Bronchial epithelial cell (primary cell): ENCODE results near the gene SHC3. TPM values are rescaled to one million over a fixed set of nuclear protein-coding genes. Genes with fewer than 3 reads are reported as not detected.

ENCODE experiments used
- DNase-seq: peaks from one replicate; pipeline ENCODE4 v3.0.0-alpha.2; 2010; ENCODE audit warnings: low read depth
- FAIRE-seq: peaks from 2 replicates; lab custom pipeline; 2011; peaks lifted over from hg19 to GRCh38; lab: Jason Lieb, UNC
- H3K27me3 ChIP-seq: 2 replicates; pipeline ENCODE4 v1.5.1; 2011; ENCODE audit warnings: low read length; ENCODE audit not compliant: control insufficient read depth, insufficient read depth
- H3K36me3 ChIP-seq: 2 replicates; pipeline ENCODE4 v1.5.1; 2011; ENCODE audit warnings: low read length; ENCODE audit not compliant: control insufficient read depth, insufficient read depth
- H3K4me3 ChIP-seq: 2 replicates; pipeline ENCODE4 v1.5.1; 2011; ENCODE audit warnings: mild to moderate bottlenecking, low read depth, low read length, control low read depth
- total RNA-seq: library from RNA; depleted of rRNA; stranded (reverse); fragments of >200 nt; gene quantifications from 2 replicates; pipeline ENCODE4 v1.2.1, GENCODE V29; 2014
- TF ChIP-seq, protein P1 (sequence below): IDR thresholded peaks from 2 replicates; pipeline ENCODE4 v1.5.1; 2011; ENCODE audit warnings: mild to moderate bottlenecking, moderate library complexity, low read length, control low read depth, inconsistent platforms; ENCODE audit not compliant: insufficient read depth, severe bottlenecking

The SHC3 gene
- total RNA-seq, 1 donor from 2014 or later = 0.26 TPM

- FAIRE-seq (no peak), DNase-seq (no peak)
- no peak overlapping the region for H3K4me3 ChIP-seq
- no peaks in the 10 kb centered on the region for H3K36me3 ChIP-seq
- no peaks in the 10 kb centered on the region for H3K27me3 ChIP-seq
- TF ChIP-seq, protein P1, sequence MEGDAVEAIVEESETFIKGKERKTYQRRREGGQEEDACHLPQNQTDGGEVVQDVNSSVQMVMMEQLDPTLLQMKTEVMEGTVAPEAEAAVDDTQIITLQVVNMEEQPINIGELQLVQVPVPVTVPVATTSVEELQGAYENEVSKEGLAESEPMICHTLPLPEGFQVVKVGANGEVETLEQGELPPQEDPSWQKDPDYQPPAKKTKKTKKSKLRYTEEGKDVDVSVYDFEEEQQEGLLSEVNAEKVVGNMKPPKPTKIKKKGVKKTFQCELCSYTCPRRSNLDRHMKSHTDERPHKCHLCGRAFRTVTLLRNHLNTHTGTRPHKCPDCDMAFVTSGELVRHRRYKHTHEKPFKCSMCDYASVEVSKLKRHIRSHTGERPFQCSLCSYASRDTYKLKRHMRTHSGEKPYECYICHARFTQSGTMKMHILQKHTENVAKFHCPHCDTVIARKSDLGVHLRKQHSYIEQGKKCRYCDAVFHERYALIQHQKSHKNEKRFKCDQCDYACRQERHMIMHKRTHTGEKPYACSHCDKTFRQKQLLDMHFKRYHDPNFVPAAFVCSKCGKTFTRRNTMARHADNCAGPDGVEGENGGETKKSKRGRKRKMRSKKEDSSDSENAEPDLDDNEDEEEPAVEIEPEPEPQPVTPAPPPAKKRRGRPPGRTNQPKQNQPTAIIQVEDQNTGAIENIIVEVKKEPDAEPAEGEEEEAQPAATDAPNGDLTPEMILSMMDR = no peak
These were observed 130.0 kb downstream of the SHC3 start for GRCh38 chr9:89048616-89049015.

GRCh38 chr9:89047667-89048066 is 131.0 kb downstream of the SHC3 start:
- Histone ChIP-seq H3K36me3 (no peaks in the 10 kb centered on the region), H3K4me3 (no peak overlapping the region), H3K27me3 (no peaks in the 10 kb centered on the region)
- FAIRE-seq (no peak), DNase-seq (no peak)
- TF ChIP-seq, protein P1 = no peak

- no peak for DNase-seq
- TF ChIP-seq, protein P1 = no peak
- Histone ChIP-seq H3K27me3 (no peaks in the 10 kb centered on the region), H3K36me3 (no peaks in the 10 kb centered on the region), H3K4me3 (no peak overlapping the region)
- FAIRE-seq = no peak
These were observed 131.8 kb downstream of the SHC3 start for GRCh38 chr9:89046832-89047231.

GRCh38 chr9:89044881-89045280 is 133.7 kb downstream of the SHC3 start:
- H3K4me3 ChIP-seq = no peak overlapping the region
- FAIRE-seq = no peak
- no peak for DNase-seq
- TF ChIP-seq, protein P1 = no peak
- no peaks in the 10 kb centered on the region for H3K27me3 ChIP-seq
- H3K36me3 ChIP-seq = no peaks in the 10 kb centered on the region

- no peaks in the 10 kb centered on the region for H3K36me3 ChIP-seq
- no peak overlapping the region for H3K4me3 ChIP-seq
- DNase-seq = no peak
- FAIRE-seq = no peak
- no peaks in the 10 kb centered on the region for H3K27me3 ChIP-seq
- TF ChIP-seq, protein P1 = no peak
These were observed 134.5 kb downstream of the SHC3 start for GRCh38 chr9:89044104-89044503.

DNA sequence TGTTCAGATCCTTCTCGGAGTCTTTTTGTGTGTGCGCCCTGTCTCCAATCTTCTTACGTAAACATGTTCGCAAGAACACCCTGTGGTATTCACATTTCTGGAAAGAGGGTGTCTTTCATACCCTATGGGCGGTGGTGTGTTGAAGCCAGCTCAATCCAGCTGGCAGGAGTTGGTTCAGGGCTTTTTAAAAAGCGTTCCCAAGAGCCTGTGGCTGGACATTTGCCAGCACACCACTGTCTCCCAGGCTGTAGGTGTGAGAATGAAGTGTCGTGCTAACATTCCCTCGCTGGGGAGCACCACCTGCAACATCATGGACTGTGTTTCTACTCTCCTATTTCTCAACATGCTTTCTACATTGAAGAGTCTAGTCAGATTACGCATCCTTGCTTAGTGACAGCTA is 135.6 kb downstream of the SHC3 start:
- Histone ChIP-seq H3K36me3 (no peaks in the 10 kb centered on the region), H3K4me3 (no peak overlapping the region), H3K27me3 (no peaks in the 10 kb centered on the region)
- DNase-seq (no peak), FAIRE-seq (no peak)
- TF ChIP-seq, protein P1 = no peak
